Measurements from ENCODE around the gene CRACR2A.

CRACR2A gene

GRCh38 chr12:3752096-3752709, 706 bp downstream of the CRACR2A start:
- peak; percentile 45 to 46 for DNase-seq (ENCODE audit: low read depth in 2 of 2)

GRCh38 chr12:3751151-3752095, 1.5 kb downstream of the CRACR2A start:
- no peak for DNase-seq (ENCODE audit: low read depth in 2 of 2)

GRCh38 chr12:3750616-3751015, 2.3 kb downstream of the CRACR2A start:
- DNase-seq (ENCODE audit: low read depth in 2 of 2): no peak

- DNase-seq (ENCODE audit: low read depth in 2 of 2): no peak
Observed at GRCh38 chr12:3748620-3749019, 4.3 kb downstream of the CRACR2A start.

- no peak for DNase-seq (ENCODE audit: low read depth in 2 of 2)
Observed at GRCh38 chr12:3747976-3748619, 4.8 kb downstream of the CRACR2A start.

GRCh38 chr12:3747543-3747942, 5.4 kb downstream of the CRACR2A start:
- DNase-seq (ENCODE audit: low read depth in 2 of 2): no peak

GRCh38 chr12:3746758-3747157, 6.2 kb downstream of the CRACR2A start:
- no peak for DNase-seq (ENCODE audit: low read depth in 2 of 2)

- DNase-seq (ENCODE audit: low read depth in 2 of 2): no peak
Observed at GRCh38 chr12:3745152-3745551, 7.8 kb downstream of the CRACR2A start.

GRCh38 chr12:3744229-3744901, 8.5 kb downstream of the CRACR2A start:
- no peak for DNase-seq (ENCODE audit: low read depth in 2 of 2)

GRCh38 chr12:3743803-3744202, 9.1 kb downstream of the CRACR2A start:
- no peak for DNase-seq (ENCODE audit: low read depth in 2 of 2)

GRCh38 chr12:3741882-3742672, 10.8 kb downstream of the CRACR2A start:
- DNase-seq (ENCODE audit: low read depth in 2 of 2): no peak

- DNase-seq (ENCODE audit: low read depth in 2 of 2): no peak
Observed at GRCh38 chr12:3740480-3741231, 12.3 kb downstream of the CRACR2A start.

GRCh38 chr12:3735432-3735831, 17.5 kb downstream of the CRACR2A start:
- DNase-seq (ENCODE audit: low read depth in 2 of 2): no peak

- no peak for DNase-seq (ENCODE audit: low read depth in 2 of 2)
Observed at GRCh38 chr12:3732901-3733300, 20.0 kb downstream of the CRACR2A start.

GRCh38 chr12:3730111-3730510, 22.8 kb downstream of the CRACR2A start:
- no peak for DNase-seq (ENCODE audit: low read depth in 2 of 2)

GRCh38 chr12:3728686-3729085, 24.2 kb downstream of the CRACR2A start:
- DNase-seq (ENCODE audit: low read depth in 2 of 2): no peak

- peak in 1 of 2 donors; percentile 4 for DNase-seq (ENCODE audit: low read depth in 2 of 2)
Observed at GRCh38 chr12:3727877-3728632, 24.9 kb downstream of the CRACR2A start.

GRCh38 chr12:3727354-3727753, 25.6 kb downstream of the CRACR2A start:
- no peak for DNase-seq (ENCODE audit: low read depth in 2 of 2)

- no peak for DNase-seq (ENCODE audit: low read depth in 2 of 2)
Observed at GRCh38 chr12:3726456-3726855, 26.5 kb downstream of the CRACR2A start.
